K562 (cell line): ENCODE results near the gene CCL27. TPM values are rescaled to one million over a fixed set of nuclear protein-coding genes. Genes with fewer than 3 reads are reported as not detected.

Experiments used
- ATAC-seq: fragments of 200-7000 bp; cut with Tn5 transposase; 3 replicates; pipeline ENCODE4 v1.9.1; 2020; ENCODE audit warnings: moderate library complexity
- BruUV-seq: library from RNA; stranded (reverse); fragments of 400-500 nt; replicated peaks from 2 replicates; lab custom pipeline; 2021; lab: Mats Ljungman, UMichigan
- CTCF ChIA-PET: fragments of 300-600 bp; formaldehyde crosslinking; extraction: SDS; loops from one replicate; lab custom pipeline; 2021; ENCODE audit warnings: low intra/inter-chr PET ratio; lab: Yijun Ruan, JAX
- POLR2A ChIA-PET: fragments of 300-600, 350-650 bp; sonication (Branson Sonifier 250); formaldehyde crosslinking; extraction: SDS; loops from one replicate; lab custom pipeline; 2021; ENCODE audit warnings: antibody characterized with exemption, inconsistent platforms; lab: Yijun Ruan, JAX
- DNase-seq, 4 experiments: peaks; one replicate each; pipeline versions ENCODE4 v3.0.0 to v3.0.0-alpha.2; 2011 to 2018; ENCODE audit warnings: low spot score in 3 of 4, mixed read lengths in 3 of 4; ENCODE audit errors: extremely low read depth in 1 of 4
- FAIRE-seq: peaks from 2 replicates; lab custom pipeline; 2011; peaks lifted over from hg19 to GRCh38; lab: Jason Lieb, UNC
- H2AFZ ChIP-seq: 2 replicates; pipeline ENCODE4 v1.6.0; 2011; ENCODE audit warnings: low read depth, low read length, control low read depth, inconsistent platforms
- H3K27ac ChIP-seq: fragments of 200-600 bp; 3 replicates; pipeline ENCODE4 v1.8.0; 2011; ENCODE audit warnings: low read depth, mild to moderate bottlenecking, control low read depth, inconsistent platforms, low read length, moderate library complexity, mixed read lengths; ENCODE audit errors: extremely low read depth
- H3K27me3 ChIP-seq, 2 experiments: fragments of 300-600 bp in 1 of 2; 2 replicates in 1 of 2; 3 replicates in 1 of 2; pipeline versions ENCODE4 v1.6.0 to v1.8.0; 2011; ENCODE audit warnings: inconsistent platforms in 2 of 2, low read length in 2 of 2, mild to moderate bottlenecking in 1 of 2, mixed read lengths in 1 of 2, moderate library complexity in 1 of 2; ENCODE audit not compliant: control insufficient read depth in 2 of 2, insufficient read depth in 2 of 2
- H3K36me3 ChIP-seq: fragments of 300-600 bp; 3 replicates; pipeline ENCODE4 v1.8.0; 2011; ENCODE audit warnings: mild to moderate bottlenecking, low read length, inconsistent platforms; ENCODE audit not compliant: control insufficient read depth, insufficient read depth
- H3K4me1 ChIP-seq, 2 experiments: fragments of 200-600 bp in 1 of 2; replicated peaks in 1 of 2; 2 replicates in 1 of 2; 3 replicates in 1 of 2; pipeline versions ENCODE4 v1.5.1 to v1.8.0; 2011; ENCODE audit warnings: inconsistent platforms in 2 of 2, low read length in 2 of 2, mild to moderate bottlenecking in 1 of 2, mixed read lengths in 1 of 2, moderate library complexity in 1 of 2; ENCODE audit not compliant: control insufficient read depth in 2 of 2, insufficient read depth in 2 of 2
- H3K4me2 ChIP-seq: 2 replicates; pipeline ENCODE4 v1.6.1; 2011; ENCODE audit warnings: low read length, control low read depth, inconsistent platforms, mixed read lengths; ENCODE audit not compliant: insufficient read depth
- H3K4me3 ChIP-seq: fragments of 200-600 bp; sonication (generic), shearing (Covaris generic); 2 replicates; pipeline ENCODE4 v1.5.1; 2016; ENCODE audit warnings: control low read depth, inconsistent platforms
- H3K79me2 ChIP-seq: fragments of 200-600 bp; 3 replicates; pipeline ENCODE4 v1.8.0; 2011; ENCODE audit warnings: low read length, inconsistent platforms; ENCODE audit not compliant: control insufficient read depth, insufficient read depth
- H3K9ac ChIP-seq, 2 experiments: 2 replicates each; pipeline versions ENCODE4 v1.6.0 to v1.6.1; 2011; ENCODE audit warnings: low read depth in 2 of 2, low read length in 2 of 2, control low read depth in 1 of 2, inconsistent platforms in 1 of 2, mild to moderate bottlenecking in 1 of 2, mixed read lengths in 1 of 2; ENCODE audit not compliant: insufficient read depth in 1 of 2
- H3K9me1 ChIP-seq: one replicate; pipeline ENCODE4 v1.6.0; 2011; ENCODE audit warnings: inconsistent platforms, mild to moderate bottlenecking, low read length, moderate library complexity; ENCODE audit not compliant: control insufficient read depth, insufficient read depth
- H3K9me3 ChIP-seq: replicated peaks from 2 replicates; pipeline ENCODE4 v1.5.1; 2011; ENCODE audit warnings: low read depth, low read length, inconsistent platforms; ENCODE audit not compliant: control insufficient read depth, insufficient read depth
- H4K20me1 ChIP-seq: replicated peaks from 2 replicates; pipeline ENCODE4 v1.6.1; 2011; ENCODE audit warnings: low read length, inconsistent platforms, mixed read lengths; ENCODE audit not compliant: control insufficient read depth, insufficient read depth
- KLF10 ChIP-seq: fragments of 250-450 bp; sonication (Bioruptor Pico); IDR thresholded peaks from 2 replicates; pipeline ENCODE4 v1.6.1; 2021; ENCODE audit warnings: matching md5 sums
- ZNF384 ChIP-seq: IDR thresholded peaks from 2 replicates; pipeline ENCODE4 v1.6.1; 2012; ENCODE audit warnings: low read depth, low read length, improper control_type of control experiment
- ZNF407 ChIP-seq: fragments of 450-650 bp; IDR thresholded peaks from 2 replicates; pipeline ENCODE4 v1.6.1; 2016; ENCODE audit warnings: low read depth
- ZNF57 ChIP-seq: fragments of 450-650 bp; formaldehyde crosslinking; IDR thresholded peaks from 2 replicates; pipeline ENCODE4 v1.4.0; 2020; ENCODE audit warnings: mild to moderate bottlenecking, moderate library complexity
- WGBS: fragments of 100-300 bp; shearing (Covaris generic); methylation state at CpG from one replicate; pipeline ENCODE4 v1.1.6; 2016; ENCODE audit warnings: low coverage, mixed read lengths; ENCODE audit not compliant: insufficient coverage; ENCODE audit errors: missing lambda C conversion rate; 5-methylcytosine and 5-hydroxymethylcytosine counted together
- in situ Hi-C: fragments of 300-500 bp; cut with MboI; formaldehyde crosslinking; loops from 4 replicates; pipeline ENCODE4 v1.15.0; 2018; ENCODE audit warnings: inconsistent platforms, mixed read lengths
- intact Hi-C: fragments of 100-400 bp; cut with micrococcal nuclease; formaldehyde crosslinking; loops from 2 replicates; pipeline ENCODE4 v1.14.2; 2022
- polyA plus RNA-seq, 8 experiments: library from polyadenylated mRNA; depleted of rRNA in 4 of 8; stranded (reverse) in 5 of 8; unstranded in 3 of 8; fragments of >200 nt; fragmentation: Nextera tagmentation in 2 of 8; fragmentation: Illumina TruSeq in 1 of 8; extraction: Ambion mirVana in 2 of 8; extraction: Trizol in 1 of 8; gene quantifications; 2 replicates each; pipeline versions ENCODE4 v1.2.1 to v1.2.3, GENCODE V29; 2011 to 2014; ENCODE audit warnings: inconsistent platforms in 1 of 8, missing spikeins in 1 of 8
- total RNA-seq, 7 experiments: library from RNA; depleted of rRNA in 6 of 7; stranded (reverse); fragments of >200 nt in 6 of 7; fragmentation: Illumina TruSeq in 2 of 7; extraction: Trizol in 2 of 7; gene quantifications; 2 replicates each; pipeline versions ENCODE4 v1.2.1 to v1.2.3, GENCODE V29; 2011 to 2021; ENCODE audit warnings: low replicate concordance in 1 of 7

The CCL27 gene
- total and polyA plus RNA-seq, 9 of the 15 experiments (the other 6 are each of a cell fraction or from before 2014, with no cell fraction given): 0.10 to 0.53 (median 0.27) TPM; not detected in 5

- Histone ChIP-seq H3K4me1 (no peaks in the 10 kb centered on the region; a peak in 1 of 5 replicates), H3K9me1 (no peaks in the 10 kb centered on the region), H2AFZ (no peak overlapping the region), H3K27ac (no peak overlapping the region), H3K4me2 (no peak overlapping the region), H3K9me3 (no peaks in the 10 kb centered on the region), H3K79me2 (no peaks in the 10 kb centered on the region), H3K4me3 (no peak overlapping the region), H3K27me3 (peaks cover 3 to 5% of the 10 kb centered on the region in 2 experiments; a peak in 2 of 5 replicates), H3K36me3 (no peaks in the 10 kb centered on the region), H3K9ac (no peak overlapping the region), H4K20me1 (no peaks in the 10 kb centered on the region)
- BruUV-seq: no TSS peak
- no peak for DNase-seq
- CTCF ChIA-PET: no interaction called here
- 4% methylated on average over 4 of the region's 9 CpGs for WGBS
- ATAC-seq: no peak
- in situ Hi-C loops (no loop called here), intact Hi-C loops (loop anchor here (10.0 kb wide), 1 partner anchor 95 kb away; the partner anchor contains the start of gene RPP25L)
- POLR2A ChIA-PET: interaction anchor here (0.5 to 1.2 kb wide), 3 partner anchors 8 to 150 kb away, joined by 3 read pairs; no protein-coding TSS in a partner anchor
- FAIRE-seq: no peak
- TF ChIP-seq ZNF407: no peak
- TF ChIP-seq KLF10 (CRISPR knock-in tag): no peak
- TF ChIP-seq ZNF57 (CRISPR knock-in tag): no peak
- TF ChIP-seq ZNF384: no peak
Observed at GRCh38 chr9:34709196-34709978, 46.9 kb upstream of the CCL27 start.
